Stimulated activated CD4-positive, alpha-beta T cell treated with anti-CD3 and anti-CD28 coated beads, Interleukin-4, amount 100 ng/mL, for 1 hour (primary cell): Measurements from ENCODE around the gene PPT2.

Source experiments
- DNase-seq: peaks from one replicate; pipeline ENCODE4 v3.0.0-alpha.2; 2020

PPT2 gene, protein sequence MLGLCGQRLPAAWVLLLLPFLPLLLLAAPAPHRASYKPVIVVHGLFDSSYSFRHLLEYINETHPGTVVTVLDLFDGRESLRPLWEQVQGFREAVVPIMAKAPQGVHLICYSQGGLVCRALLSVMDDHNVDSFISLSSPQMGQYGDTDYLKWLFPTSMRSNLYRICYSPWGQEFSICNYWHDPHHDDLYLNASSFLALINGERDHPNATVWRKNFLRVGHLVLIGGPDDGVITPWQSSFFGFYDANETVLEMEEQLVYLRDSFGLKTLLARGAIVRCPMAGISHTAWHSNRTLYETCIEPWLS

DNA sequence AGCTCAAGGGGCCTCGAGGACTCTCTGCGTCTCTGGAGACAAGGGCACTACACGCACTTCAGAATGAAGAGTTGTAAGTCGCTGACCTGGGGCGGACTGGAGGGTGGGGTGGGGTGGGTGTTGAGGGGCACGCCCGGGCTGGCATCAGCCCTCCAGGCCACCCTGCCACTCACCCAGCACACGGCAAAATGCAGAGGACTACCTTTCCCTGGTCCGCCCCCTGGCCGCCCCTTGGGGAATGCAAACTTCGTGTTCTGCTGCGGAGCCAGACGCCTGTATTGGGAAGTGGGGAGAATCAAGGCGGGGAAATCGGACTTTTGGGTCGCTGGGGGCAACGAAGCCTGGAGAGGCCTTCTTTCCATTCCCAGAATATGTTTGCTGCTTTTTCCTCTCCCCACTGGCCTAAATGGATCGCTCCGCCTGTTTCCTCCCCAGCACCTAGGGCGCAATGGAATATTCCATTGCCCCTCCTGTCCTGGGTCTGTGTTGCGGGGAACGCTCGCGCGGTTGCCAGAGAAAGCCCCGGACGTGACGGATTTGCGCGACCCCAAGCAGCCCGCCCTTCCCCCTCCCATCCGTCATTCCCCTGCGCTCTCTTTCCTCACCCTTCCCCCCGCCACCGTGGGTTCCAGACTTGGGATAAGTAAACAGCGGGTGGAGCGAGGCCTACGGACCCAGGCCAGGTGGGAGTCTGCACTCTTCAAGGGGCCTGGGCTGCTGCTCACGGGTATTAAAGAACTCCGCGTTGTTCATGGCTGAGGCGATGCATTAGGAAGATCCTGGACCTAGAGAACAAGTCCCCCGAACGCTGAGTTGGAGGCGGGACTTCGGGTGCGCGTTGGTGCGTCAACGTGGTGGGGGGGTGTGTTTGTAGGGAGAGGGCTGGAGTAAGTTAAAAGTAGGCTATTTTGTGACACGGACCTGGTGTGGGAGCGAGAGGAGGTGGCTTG, at the start of gene PPT2:
Gene PPT2 (plus strand): TSS at position 578 of the 950 bp plus-strand sequence. CDS start 454 bp downstream, outside the sequence.
- DNase-seq: peak; percentile 69

GRCh38 chr6:32105433-32105832, 48.5 kb upstream of the PPT2 start:
- no peak for DNase-seq

- DNase-seq: no peak
Measured at GRCh38 chr6:32107406-32107805, 46.5 kb upstream of the PPT2 start.

GRCh38 chr6:32108094-32108627, 45.8 kb upstream of the PPT2 start:
- no peak for DNase-seq

GRCh38 chr6:32108727-32109113, 45.2 kb upstream of the PPT2 start:
- no peak for DNase-seq

DNA sequence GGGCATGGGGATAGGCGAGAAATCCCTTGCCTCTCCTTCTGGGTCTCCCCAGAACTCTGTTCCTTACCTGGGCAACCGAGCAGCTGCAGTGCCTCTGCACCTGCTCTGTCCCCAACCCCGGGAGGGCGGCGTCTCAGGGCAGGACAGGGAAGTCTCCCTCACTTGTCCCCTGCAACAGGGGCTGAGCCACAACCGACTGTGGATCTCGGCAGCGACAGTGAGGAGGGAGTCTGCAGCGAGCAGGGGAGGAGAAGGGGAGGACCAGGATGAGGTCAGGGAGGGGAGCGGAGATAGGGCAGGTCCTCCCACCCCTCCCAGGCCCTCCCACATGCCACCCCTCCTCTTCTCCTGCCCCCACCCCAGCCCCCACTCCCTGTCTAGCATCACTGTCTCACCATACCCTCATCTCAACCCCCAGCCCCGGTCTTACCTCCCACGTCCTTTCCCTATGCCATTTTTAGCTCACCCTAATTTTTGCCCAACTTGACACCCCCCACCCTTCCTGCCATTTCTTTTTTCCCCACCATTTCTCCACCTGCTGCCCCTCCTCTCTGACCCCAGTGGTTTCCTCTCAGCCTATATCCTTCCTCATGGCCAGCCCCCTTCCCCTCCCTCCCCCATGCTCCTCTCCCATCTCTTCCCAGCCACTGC, 44.7 kb upstream of the PPT2 start, which contains the start of gene TNXB:
Gene TNXB (minus strand): TSS at position 225 of the 651 bp plus-strand sequence. CDS start 11,140 bp downstream, outside the sequence.
- DNase-seq: no peak

DNA sequence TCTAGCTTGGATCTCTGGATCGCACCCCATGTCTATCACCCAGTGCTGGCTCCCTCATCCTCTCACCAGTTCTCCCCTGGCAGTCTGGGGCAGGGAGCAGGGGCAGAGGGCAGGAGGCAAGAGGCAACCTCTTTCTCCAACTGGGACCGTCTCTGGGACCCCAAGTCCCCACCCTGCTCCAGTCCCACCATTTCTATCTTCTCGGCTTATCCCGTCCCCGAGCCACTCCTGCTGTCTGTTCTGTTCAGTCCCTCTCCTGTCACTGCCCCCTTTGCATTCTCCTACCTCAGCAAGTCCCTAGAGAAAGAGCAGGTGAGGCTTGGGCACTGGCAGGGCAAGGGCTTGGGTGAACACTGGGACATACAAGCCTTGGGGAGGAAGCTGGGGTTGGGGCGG, 44.2 kb upstream of the PPT2 start:
- no peak for DNase-seq

DNA sequence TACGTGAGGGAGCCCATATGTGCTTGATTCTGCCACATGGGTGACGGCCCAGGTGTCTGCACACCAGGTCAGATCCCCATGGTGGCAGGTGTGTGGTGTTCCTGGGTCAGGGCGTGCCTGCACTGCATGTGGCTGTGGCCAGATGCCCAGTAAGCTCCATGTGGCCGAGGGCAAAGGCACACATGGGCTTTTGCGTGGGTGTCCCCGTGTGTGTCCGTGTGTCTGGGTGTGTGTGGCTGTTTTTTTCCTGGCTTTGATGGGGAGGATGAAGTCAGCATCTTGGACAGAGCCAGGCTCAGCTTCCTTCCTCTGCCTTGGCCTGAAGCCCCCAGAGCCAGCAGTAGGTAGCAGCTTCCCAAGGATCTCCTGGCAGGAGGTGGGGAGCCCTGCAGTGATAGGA, 43.3 kb upstream of the PPT2 start:
- DNase-seq: no peak

GRCh38 chr6:32111424-32112066, 42.4 kb upstream of the PPT2 start:
- DNase-seq: no peak

GRCh38 chr6:32112431-32112980, 41.4 kb upstream of the PPT2 start:
- no peak for DNase-seq

GRCh38 chr6:32113386-32114352, 40.3 kb upstream of the PPT2 start:
- no peak for DNase-seq

DNA sequence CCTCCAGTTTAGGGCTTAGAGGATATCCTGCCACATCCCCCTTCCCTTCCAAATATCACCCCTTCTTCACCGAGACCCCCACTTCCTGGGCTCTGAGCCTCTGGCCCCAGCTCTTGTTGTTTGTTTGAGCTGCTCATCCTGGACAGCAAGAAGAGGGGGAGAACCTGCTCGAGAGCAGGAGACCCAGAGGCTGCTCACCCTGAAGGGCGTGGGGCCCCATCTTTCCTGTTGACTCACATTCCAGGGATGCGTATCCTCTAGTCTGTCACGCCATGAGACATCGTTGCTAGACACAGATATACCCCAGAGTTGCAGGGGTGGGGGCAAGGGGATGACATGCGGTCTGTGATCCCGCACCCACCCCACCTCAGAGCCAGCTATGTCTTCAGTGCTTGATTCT, 39.1 kb upstream of the PPT2 start:
- no peak for DNase-seq

GRCh38 chr6:32115623-32116022, 38.3 kb upstream of the PPT2 start:
- no peak for DNase-seq

- DNase-seq: no peak
Measured at GRCh38 chr6:32116674-32117073, 37.3 kb upstream of the PPT2 start.

DNA sequence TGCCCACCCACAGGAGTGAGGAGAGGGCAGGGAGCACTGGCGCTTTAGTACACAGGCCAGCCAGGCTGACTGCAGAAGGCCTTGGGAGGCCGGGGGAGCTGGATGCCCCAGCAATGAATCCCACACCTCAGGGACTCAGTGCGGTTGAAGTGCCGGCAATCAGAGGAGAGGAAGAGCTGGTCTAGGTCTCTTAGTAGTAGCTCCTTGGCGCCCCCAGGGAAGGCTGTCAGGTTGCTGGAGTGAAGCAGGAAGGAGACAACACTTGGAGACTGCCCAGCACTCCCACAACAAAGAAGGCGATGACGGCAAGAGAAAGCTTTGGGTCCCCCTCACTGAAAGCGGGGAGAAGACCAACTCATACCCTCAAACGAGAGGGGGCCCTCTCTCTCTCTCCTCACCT, 36.5 kb upstream of the PPT2 start:
- no peak for DNase-seq

DNA sequence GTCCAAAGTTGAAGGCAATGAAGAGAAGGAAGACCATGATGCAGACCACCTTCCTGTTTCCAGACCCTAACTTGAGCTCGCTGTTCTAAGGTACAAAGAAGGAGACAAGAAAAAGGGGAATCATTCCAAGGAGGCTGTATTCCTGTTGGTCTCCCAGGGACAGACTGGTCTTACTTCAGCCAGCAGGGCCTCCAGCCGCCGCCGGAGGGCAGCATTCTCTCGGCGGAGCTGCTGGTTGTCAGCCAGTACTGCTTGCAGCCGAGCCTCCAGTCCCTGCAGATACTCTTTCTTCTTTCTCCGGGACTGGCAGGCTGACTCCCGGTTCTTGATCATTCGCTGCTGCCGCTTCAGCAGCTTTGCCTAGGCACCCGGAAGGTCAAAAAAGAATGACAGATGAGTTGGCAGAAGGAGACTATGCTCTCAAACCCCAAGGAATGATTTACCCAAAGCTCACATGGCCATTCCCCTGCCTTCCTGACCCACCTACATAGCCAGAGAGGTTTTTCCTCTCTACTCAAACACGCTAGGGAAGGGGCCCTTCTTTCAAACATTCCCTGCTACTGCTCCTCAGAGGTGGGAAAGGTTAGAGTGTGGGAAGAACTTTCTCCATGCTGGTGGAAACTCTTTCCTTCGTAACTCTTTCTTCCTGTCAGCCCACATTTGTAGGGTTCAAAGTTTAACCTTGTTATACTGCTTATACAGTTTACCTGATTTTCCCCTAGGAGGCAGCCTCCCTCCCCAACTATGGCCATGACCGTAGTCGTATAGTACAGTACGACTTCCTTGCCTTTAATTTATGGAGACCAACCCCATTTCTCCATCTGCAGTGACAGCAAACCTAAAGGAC, 34.9 kb upstream of the PPT2 start:
- DNase-seq: peak; percentile 69

GRCh38 chr6:32120573-32121059, 33.3 kb upstream of the PPT2 start:
- no peak for DNase-seq

- DNase-seq: no peak
Measured at GRCh38 chr6:32123681-32124080, 30.3 kb upstream of the PPT2 start.

DNA sequence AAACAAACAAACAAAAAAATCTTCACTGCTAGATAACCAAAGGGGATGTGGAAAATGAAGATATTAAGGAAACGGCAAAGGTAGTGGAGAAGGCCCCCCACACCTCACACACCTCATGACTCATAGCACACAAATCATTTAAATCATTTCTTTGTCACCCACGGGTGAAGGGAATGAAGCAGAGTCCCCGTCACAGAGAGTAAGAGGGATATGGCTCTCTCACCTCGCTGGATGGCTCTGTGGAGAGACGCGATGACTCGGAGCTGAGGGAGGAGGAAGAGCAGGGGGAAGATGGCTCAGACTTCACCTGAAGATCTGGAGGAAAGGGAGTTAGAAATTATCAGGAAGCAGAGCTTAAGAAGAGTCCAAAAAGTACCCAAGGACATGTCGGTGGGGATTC, 27.1 kb upstream of the PPT2 start:
- no peak for DNase-seq

DNA sequence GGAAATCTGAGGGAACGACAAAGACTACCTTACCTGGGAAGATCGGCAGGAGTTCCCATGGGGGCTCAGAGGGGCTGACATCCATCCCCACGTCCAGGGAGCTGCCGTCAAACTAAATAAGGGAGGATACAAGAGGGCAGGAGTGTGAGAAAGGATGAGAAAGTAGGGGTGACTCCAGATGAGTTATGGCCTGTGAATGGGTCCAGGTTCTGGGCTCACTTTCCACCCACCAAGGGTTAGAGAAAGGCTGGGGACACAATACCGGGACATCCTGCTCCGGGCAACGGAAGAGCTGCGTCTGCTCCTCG, 26.6 kb upstream of the PPT2 start:
- no peak for DNase-seq
